DMS79 (cell line): ENCODE measurements around the gene NOL11.
"Not testable (repeated sequence)": the region's sequence is repeated elsewhere in the genome, so short reads cannot be mapped to it uniquely, and the experiment has no call there.

Experiments used
- DNase-seq: peaks from one replicate; lab custom pipeline; 2025; lab: John Stamatoyannopoulos, UW

NOL11 gene

GRCh38 chr17:67708378-67708777 lies 9.4 kb upstream of the NOL11 start:
- DNase-seq: no peak

DNA sequence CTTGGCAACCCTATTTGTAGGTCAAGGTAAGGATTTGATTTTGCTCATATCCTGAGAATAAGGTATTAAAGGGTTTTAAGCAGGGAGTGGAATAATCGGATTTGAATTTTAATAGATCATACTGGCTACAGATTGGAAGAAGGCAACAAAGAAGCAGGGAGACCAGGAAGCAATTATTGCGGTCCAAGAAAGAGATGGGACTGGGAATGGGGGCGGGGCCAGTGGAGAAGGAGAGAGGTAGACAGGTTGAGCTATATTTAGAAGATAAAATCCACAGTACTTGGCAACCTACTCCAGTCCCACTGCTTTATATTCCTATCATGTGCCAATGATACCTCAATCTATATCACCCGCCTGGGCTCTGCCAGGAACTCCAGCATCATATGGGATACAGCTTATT lies 5.8 kb upstream of the NOL11 start:
- no peak for DNase-seq

DNA sequence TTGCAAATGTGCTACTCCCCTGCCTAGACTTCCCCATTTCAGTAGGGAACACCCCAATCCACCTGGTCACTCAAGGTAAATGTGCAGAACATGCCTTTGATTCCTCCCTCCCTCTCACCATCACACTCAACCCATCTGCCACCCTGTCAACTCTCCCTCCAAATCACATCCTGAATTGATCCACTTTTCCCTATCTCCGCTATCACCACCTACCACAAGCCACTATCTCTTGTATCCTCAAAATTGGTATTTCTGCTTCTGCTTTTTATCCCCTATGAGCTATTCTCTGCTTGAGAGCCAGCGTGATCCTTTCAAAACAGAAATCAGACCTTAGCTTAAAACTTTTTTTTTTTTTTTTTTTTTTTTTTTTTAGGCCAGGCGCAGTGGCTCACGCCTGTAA lies 5.4 kb upstream of the NOL11 start:
- no peak for DNase-seq

GRCh38 chr17:67713169-67713568 lies 4.6 kb upstream of the NOL11 start:
- DNase-seq: no peak

- DNase-seq: no peak
These were observed 1.3 kb upstream of the NOL11 start for GRCh38 chr17:67716405-67716798.

DNA sequence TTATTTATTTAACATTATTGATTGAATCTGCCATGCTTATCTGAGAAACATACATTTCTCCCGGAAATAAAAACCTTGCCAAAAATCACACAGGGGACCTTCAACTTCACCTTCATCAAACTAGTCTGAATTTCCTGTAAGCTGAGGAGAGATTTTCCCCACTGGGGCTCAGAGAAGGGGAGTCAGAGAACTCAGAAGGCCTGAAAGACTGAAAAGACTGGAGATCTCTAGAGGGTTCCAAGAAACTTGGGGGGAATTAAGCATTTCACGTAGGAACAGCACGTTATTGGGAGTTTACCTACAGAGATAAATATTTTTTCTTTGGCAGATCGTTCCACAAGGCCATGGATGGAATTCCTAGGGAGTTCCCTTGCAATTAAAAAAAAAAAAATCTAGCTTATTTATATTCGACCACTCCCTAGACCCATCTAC lies 528 bp upstream of the NOL11 start:
- DNase-seq: no peak

DNA sequence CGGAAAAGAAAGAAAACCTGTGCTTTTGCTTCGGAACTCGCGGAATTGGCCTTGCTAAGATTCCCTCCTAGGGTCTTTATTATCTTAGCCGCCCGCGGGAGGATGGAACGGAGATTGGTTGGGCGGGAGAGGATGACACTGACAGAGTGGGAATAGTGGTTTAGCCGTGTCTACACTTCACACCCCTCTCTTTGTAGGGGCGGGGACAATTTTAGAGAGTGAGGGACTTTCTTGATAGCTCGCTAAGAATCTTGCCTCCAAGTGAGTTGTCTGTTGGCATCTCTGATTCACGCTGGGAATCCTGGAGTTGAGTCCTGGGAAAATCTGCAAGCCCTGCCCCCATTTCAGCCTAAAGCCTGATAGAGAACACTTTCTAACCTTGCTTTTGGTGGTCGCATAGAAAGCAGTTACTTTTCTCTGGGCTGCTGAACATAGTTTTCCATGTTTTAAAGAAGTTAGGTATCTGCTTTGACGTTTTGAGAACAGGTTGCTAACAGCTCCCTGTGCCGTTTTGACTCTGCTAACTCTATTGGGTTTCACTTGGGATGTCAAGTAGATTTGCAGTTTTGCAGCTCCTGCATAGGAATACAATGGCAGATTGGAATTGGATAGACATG lies 697 bp downstream of the NOL11 start:
- no peak for DNase-seq

- no peak for DNase-seq
These were observed 7.6 kb downstream of the NOL11 start for GRCh38 chr17:67725373-67725791.

GRCh38 chr17:67725807-67726206 lies 8.1 kb downstream of the NOL11 start:
- DNase-seq: no peak

DNA sequence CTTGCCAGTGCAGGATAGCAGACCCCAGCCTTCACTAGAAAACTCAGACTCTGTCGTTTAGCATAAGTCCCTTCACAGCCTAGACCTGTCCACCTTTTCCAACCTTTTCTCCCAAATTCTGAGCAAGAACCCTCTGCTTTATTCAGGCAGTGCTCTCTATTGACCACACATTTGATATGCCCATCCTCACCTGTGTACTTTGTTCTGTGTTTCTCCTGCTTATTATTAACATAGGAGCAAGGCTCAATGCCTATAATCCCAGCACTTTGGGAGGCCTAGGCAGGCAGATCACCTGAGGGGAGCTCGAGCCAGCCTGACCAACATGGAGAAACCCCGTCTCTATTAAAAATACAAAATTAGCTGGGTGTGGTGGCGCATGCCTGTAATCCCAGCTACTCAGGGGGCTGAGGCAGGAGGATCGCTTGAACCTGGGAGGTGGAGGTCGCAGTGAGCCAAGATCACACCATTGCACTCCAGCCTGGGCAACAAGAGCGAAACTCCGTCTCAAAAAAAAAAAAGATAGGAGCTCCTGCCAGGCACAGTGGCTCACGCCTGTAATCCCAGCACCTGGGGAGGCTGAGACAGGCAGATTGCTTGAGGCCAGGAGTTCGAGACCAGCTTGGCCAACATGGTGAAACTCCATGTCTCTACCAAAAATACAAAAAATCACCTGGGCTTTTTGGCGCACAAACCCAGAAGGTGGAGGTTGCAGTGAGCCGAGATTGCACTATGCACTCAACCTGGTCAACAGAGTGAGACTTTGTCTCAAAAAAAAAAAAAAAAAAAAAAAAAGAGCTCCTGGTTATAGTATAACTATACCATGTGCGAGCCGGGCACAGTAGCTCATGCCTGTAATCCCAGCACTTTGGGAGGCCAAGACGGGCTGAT lies 9.7 kb downstream of the NOL11 start:
- DNase-seq: not testable (repeated sequence)

- DNase-seq: no peak
These were observed 12.2 kb downstream of the NOL11 start for GRCh38 chr17:67729903-67730302.

DNA sequence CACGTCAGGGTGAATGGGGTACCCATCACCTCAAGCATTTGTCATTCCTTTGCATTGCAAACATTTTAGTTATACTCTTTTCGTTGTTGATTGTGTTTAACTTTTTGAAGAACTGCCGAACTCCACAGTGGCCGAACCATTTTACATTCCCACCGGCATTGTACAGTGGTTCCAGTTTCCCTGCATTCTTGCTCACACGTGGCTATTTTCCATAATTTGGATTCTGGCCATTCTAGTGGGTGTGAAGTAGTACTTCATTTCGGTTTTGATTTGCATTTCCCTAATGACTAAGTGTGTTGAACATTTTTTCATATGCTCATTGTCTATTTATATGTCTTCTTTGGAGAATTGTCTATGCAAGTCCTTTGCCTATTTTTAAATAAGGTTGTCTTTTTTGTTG lies 13.0 kb downstream of the NOL11 start:
- no peak for DNase-seq

- no peak for DNase-seq
These were observed 15.7 kb downstream of the NOL11 start for GRCh38 chr17:67733449-67733848.

- DNase-seq: no peak
These were observed 19.4 kb downstream of the NOL11 start for GRCh38 chr17:67737145-67737544.

GRCh38 chr17:67742025-67742424 lies 24.3 kb downstream of the NOL11 start:
- DNase-seq: no peak

DNA sequence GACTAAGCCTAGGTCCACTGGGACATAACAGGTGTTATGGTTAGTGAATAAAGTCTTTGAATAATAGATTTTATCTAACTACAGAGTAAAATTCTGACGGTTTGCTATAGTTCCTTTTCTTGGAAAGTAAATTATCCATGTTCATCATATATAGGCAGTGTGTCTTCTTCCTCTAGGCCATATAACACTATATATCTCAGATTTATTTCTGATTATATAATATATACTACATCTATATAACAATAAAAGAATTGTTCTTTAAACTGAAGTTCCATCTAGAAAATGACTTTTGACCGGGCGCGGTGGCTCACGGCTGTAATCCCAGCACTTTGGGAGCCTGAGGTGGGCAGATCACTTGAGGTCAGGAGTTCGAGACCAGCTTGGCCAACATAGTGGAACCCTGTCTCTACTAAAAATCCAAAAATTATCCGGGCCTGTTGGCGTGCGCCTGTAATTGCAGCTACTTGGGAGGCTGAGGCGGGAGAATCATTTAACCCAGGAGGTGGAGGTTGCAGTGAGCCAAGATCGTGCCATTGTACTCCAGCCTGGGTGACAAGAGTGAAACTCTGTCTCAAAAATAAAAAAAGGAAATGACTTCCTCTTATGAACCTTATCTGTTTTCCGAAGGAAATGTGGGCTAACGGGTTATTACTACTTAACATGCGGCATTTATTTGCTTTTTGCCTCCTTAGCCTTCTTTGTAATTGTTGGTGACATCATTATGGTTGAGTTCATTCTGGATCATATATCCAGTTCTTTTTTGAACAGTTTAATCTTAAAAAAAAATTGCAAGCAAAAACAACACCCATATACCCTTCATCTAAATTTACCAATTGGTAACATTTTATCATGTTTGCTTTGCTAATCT lies 29.2 kb downstream of the NOL11 start:
- DNase-seq: no peak

DNA sequence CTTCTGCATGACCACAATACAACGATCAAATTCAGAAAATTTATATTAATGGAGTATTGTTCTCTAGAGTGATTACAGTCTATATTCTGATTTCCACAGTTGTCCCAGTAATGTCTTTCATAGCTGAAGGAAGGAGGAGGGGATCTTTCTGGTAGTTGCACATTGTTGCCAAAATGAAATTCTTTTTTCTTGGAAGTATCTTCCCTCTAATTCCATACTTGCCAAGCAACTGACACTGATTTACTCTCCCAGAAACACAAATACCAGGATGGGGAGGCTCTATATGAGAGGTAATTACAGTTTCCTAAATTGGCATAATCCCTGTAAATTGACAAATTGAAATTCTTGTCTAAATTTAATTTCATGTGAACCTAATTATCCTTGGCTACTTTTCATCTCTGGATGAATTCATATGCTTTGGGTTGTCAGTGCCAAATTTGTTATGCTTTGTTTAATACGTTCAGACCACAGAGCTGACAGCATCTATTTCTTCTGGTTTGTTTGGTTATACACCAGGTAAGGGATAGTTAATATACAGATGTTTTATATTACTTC lies 30.0 kb downstream of the NOL11 start:
- DNase-seq: no peak

DNA sequence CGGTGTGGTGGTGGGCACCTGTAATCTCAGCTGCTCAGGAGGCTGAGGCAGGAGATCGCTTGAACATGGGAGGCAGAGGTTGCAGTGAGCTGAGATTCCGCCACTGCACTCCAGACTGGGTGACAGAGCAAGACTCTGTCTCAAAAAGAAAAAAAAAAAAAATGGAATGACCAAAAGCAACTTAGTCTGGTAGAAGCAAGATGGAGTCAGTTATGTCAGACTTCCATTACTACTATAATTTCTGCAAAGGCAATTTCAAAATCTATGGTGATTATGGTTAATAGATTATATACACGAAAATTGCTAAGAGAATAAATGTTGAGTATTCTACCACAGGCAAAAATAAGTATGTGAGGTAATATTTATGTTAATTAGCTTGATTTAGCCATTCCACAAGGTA lies 32.3 kb downstream of the NOL11 start:
- no peak for DNase-seq

GRCh38 chr17:67751101-67752074 lies 33.7 kb downstream of the NOL11 start:
- no peak for DNase-seq

GRCh38 chr17:67752160-67752559 lies 34.4 kb downstream of the NOL11 start:
- DNase-seq: not testable (repeated sequence)

GRCh38 chr17:67753026-67753425 lies 35.3 kb downstream of the NOL11 start:
- no peak for DNase-seq
